CD4-positive, alpha-beta T cell treated with Interleukin-6 for 4 hours (primary cell): Measurements from ENCODE around the gene CASZ1.

Experiments
- DNase-seq: peaks from one replicate; pipeline ENCODE4 v3.0.0-alpha.2; 2020; ENCODE audit warnings: mixed read lengths

The CASZ1 gene

DNA sequence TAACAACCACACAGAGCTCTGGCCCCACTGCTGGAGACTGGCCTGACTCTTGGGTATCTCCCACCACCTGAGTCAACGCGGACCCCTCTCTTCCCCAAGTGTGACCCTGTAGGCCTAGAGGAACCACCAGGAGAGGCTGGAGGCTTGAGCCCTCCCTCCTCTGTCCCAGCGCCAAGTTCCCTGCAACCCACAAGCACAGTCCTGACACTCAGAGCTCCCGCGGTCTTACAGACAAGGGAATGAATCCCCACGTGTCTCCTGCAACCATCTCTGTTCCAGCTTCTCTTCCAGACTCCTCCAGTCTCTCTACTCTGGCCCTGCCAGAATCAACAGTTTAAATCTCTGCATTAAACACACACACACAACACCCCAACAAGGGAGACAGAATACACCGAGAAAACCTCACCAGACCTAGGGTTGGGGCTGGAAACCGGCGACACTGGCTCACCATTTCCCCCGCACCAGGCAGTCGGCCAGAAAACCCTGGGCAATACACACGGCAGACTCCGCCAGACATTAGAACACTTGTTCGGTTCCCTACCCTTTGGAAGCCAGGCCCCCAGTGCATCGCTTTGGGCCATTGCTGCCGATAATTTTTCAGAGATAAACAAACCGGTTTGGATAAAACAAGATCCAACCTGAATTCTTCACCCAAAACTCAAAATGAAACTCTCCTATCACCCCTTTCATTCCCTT, 21.7 kb downstream of the CASZ1 start:
- DNase-seq = no peak

- no peak for DNase-seq
These were observed 22.4 kb downstream of the CASZ1 start for GRCh38 chr1:10773851-10774614.

- DNase-seq = no peak
These were observed 23.1 kb downstream of the CASZ1 start for GRCh38 chr1:10773376-10773775.

DNA sequence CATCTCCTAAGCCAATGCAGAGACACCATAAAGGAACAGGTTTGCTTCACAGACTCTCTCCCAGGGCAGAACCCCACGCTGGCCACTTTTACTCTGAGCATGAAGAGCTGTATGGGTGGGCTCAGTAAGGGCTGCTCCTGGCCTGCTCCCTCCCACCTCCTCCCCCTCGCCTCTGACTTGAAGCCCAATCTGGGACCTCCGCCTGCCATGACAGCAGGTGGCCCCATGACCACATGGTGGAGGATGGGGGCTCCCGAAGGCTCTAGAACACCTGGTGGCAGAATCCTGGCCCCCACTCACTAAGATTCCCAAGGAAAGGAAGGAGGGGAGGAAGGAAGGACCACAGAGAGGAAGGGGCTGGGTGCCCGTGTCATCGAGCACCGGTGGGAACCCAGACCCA, 23.7 kb downstream of the CASZ1 start:
- no peak for DNase-seq

DNA sequence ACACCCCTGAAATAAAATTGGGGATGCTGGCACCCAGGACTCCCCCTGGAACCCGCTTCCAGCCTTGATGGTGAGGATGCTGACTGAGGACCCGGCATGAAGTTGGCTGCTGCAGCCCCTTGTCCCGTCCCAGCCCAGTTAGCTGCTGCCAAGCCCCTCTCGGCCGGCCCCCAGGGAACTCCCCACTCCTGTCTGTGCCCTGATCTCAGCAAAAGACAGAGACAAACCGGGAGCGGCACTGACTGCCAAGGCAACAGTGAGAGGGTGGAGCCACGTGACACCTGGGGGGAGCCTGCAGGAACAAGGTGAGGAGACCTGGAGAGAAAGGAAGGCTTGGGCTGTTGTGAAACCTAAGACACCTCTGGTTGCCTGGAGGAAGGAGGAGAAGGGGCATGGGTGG, 24.7 kb downstream of the CASZ1 start:
- DNase-seq = no peak

DNA sequence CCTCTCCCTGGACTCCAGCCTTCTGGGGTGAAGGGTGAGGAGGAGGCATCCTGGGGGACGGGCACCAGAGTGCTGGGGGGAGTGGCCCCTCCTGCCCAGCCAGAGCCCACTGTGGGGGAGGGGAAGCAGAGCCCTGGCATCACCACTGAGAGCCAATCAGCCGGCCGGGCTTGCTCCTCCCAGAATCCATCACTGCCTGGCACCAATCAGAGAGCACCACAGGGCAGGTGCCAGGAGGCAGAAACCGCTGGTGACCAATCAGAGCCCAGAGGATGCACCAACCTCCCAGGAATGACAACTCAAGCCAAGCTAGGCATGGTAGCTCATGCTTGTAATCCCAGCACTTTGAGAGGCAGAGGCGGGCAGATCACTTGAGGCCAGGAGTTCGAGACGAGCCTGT, 27.9 kb downstream of the CASZ1 start:
- no peak for DNase-seq

DNA sequence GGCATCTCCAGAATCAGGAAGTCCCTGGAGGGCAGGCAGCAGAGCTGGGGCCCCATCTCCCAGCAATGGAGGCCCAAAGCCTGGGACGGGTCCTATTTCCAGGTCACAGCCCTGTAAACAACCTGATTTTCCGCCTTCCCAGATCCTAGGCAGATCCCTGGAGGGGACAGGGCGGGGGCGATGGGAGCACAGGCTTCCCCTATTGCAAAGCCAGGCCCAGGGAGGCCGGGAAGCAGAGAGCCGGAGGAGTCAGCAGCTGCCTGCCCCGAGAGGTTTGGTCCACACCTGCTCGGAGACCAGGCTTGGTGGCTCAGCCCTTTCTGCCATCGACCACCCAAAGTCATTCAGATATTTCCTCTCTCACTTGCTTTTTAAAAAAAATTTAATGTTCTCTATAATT, 29.2 kb downstream of the CASZ1 start:
- no peak for DNase-seq

- no peak for DNase-seq
These were observed 30.5 kb downstream of the CASZ1 start for GRCh38 chr1:10765734-10766478.

DNA sequence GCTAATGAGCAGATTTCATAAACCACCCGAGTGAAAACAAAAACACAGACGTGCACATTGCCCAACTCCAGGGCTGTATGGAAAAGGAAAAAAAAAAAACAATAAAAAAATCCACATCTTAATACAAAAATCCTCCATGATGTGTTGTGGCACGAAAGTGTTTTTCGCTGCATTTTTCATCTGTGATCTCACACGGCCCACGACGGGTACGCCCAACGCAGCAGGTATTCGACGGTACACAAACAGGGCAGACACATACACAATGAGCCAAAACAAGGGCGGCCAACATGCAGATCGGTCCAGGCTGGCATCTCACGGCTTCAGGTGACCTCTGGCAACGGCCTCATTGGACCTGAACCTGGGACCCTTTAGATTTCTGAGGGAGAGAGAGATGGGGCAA, 31.1 kb downstream of the CASZ1 start:
- DNase-seq = no peak

- DNase-seq = no peak
These were observed 32.1 kb downstream of the CASZ1 start for GRCh38 chr1:10764296-10764798.

GRCh38 chr1:10762875-10763274, 33.6 kb downstream of the CASZ1 start:
- no peak for DNase-seq

DNA sequence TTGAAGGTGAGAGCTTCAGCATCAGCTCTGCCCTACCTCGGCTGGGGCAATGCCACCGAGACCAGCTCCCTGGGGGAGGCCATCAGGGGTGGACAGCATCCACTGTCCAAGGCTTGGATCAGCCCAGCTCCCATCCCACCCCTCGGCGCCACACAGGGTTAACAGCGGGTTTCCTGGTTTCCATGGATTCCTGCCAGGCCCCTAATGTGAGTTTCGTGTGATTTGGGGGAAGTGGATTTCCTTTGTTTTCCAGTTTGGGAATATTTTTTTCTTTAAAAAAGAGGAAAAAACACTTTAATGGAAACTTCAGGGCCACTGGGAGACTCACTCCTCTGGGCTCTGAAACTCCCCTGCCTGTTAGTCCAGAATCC, 34.3 kb downstream of the CASZ1 start:
- DNase-seq = no peak

DNA sequence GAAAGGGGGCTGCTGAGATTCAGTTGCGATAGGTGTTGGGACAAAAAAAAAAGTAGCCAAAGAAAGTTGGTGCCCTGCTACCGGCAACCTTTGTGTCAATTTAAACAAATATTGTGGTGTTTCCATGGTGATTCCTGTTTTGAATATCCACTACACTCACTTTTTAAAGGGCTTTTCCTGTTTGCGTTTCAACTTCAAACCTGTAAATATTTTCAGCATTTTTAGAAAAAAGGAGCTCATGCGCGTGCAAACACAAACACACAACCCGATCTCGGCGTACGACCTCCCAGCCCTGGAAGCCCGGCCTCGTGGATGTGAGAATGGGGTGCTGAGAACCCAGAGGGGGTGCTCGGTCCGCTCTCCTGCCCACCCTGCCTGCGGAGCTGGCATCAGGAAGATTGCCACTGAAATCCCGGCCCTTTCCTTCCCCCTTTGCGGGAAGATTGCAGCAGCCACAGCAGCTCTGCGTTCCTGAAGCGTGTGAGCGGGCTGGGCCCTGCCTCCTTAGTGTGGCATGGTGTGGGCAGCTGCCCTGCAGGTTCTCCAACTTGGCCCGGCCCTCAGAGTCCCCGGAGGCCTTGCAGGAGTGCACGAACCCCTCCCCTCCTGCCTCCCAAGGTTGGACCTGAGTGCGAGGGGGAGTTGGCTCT, 34.8 kb downstream of the CASZ1 start:
- DNase-seq = no peak

DNA sequence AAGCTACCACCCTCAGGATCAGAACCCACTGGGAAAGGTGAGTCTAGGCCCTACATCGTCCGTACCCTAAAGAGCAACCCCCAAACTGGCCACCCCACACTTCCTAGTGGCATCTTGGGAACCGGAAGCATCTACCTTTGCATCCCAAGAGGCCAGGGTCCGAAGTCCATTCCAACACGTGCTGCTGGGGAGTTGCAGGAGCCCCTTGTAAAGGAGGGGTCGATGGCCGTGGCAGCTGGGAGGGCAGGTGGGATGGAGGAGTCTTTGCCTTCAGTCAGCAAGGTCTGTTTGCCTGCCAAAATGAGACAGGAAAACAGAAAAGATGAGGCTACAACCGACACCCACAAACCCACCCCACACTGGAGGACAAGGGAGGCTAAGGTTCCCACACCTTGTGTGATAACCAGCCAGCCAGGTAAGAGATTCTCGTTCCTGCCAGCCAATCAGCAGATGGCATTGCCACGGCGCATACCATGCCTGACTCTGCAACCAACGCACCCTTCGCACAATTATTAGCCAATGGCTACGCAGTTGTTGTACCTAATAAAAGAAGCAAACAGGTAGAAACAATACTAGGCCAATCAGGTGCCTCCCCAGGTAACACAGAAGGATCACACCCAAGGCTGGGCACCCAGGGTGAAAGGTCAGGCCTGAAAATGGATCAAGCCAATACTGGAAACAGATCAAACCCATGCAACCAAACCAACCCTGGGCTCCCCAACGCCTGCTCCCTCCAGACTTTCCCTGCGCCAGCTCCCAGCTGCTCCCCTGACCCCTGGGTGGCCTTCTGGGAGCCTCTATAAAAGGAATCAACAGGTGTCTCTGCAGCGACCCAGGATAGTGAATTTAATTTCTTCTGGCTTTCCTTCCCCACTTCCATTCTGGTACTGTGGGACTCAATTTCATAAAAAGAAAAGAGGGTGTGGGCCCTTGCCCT, 35.6 kb downstream of the CASZ1 start:
- DNase-seq = no peak

DNA sequence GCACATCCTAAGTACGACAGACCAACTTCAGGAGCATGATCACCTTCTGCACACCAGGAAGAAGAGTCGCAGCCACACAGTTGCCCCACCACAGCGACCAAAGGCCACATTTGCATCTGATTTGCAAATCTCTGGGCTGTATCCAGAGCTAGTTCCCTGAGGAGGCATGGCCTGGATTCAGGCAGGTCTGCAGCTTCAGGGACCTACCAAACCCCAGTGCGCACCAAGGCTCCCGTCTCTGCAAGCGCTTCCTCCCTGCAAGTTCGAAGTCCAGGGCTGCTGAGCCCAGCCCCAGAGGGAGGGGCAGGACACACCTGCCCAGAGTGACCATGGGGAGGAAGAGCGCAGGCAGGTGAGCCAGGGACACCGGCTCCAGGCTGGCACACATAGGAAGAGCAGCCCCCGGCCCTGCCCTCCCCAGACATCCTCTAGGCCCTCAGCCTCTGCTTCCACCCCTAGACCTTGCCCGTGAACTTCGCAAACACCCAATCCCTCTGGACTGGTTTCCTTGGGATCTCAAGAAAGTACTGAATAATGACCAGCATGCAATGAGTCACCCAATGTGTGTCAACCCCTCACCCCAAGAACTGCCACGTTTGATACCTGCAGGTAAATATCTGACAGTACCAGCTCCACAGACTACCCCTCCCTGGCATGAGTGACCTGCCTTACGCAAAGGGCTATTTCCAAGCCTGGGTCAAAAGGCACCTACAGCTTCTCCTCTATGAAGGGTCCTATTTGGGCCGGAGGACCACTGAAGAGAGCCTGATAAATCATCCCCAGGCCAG, 36.8 kb downstream of the CASZ1 start:
- DNase-seq = no peak

GRCh38 chr1:10756842-10757241, 39.6 kb downstream of the CASZ1 start:
- DNase-seq = no peak

- DNase-seq = peak; percentile 77
These were observed 40.4 kb downstream of the CASZ1 start for GRCh38 chr1:10755970-10756521.

- no peak for DNase-seq
These were observed 41.7 kb downstream of the CASZ1 start for GRCh38 chr1:10754568-10755329.

GRCh38 chr1:10753299-10753698, 43.1 kb downstream of the CASZ1 start:
- no peak for DNase-seq

GRCh38 chr1:10751561-10752085, 44.8 kb downstream of the CASZ1 start:
- DNase-seq = no peak
